Prostate gland (tissue), 2 donors: ENCODE data around the gene HOXB6. TPM values are rescaled to one million over a fixed set of nuclear protein-coding genes. Genes with fewer than 3 reads are reported as not detected.

Experiments
- DNase-seq: peaks from one replicate; pipeline ENCODE4 v3.0.0-alpha.2; 2019; ENCODE audit warnings: low spot score
- H3K27ac ChIP-seq, 2 donors: fragments of 200-600 bp; sonication (generic); 2 replicates each; pipeline ENCODE4 v1.5.1; 2017 to 2019
- H3K27me3 ChIP-seq: fragments of 200-600 bp; sonication (generic); replicated peaks from 2 replicates; pipeline ENCODE4 v1.5.1; 2019; ENCODE audit not compliant: insufficient read depth
- H3K36me3 ChIP-seq, 2 donors: fragments of 200-600 bp; sonication (generic); 1 replicate in 1 of 2; 2 replicates in 1 of 2; pipeline versions ENCODE4 v1.5.1 to v1.8.1; 2017 to 2019
- H3K4me1 ChIP-seq: fragments of 200-600 bp; sonication (generic); replicated peaks from 2 replicates; pipeline ENCODE4 v1.5.1; 2019
- H3K4me3 ChIP-seq, 2 donors: fragments of 200-600 bp; sonication (generic); 2 replicates each; pipeline ENCODE4 v1.5.1; 2017 to 2019
- H3K9me3 ChIP-seq: fragments of 200-600 bp; sonication (generic); 2 replicates; pipeline ENCODE4 v1.5.1; 2017
- POLR2A ChIP-seq: fragments of 450-650 bp; IDR thresholded peaks from one replicate; pipeline ENCODE4 v1.6.1; 2016; ENCODE audit warnings: antibody characterized with exemption, mild to moderate bottlenecking
- POLR2AphosphoS5 ChIP-seq: sonication (generic); formaldehyde crosslinking; IDR thresholded peaks from one replicate; pipeline ENCODE4 v1.6.1; 2017; ENCODE audit warnings: antibody characterized with exemption
- WGBS: methylation state at CpG from one replicate; pipeline ENCODE4 v1.1.5; 2018; 5-methylcytosine and 5-hydroxymethylcytosine counted together
- intact Hi-C: fragments of 100-400 bp; cut with DNase I; formaldehyde crosslinking; loops from one replicate; pipeline ENCODE4 v1.14.2; 2022
- total RNA-seq, 2 donors: library from RNA; depleted of rRNA; stranded (reverse); fragments of >200 nt; gene quantifications; one replicate each; pipeline ENCODE4 v1.1.0, GENCODE V29; 2016
- TF ChIP-seq, protein P1 (sequence below), 4 experiments: fragments of 200-600 bp in 2 of 4; fragments of 450-650 bp in 2 of 4; sonication (generic) in 2 of 4; IDR thresholded peaks; 1 replicate in 3 of 4; 2 replicates in 1 of 4; pipeline ENCODE4 v1.5.1; 2016 to 2019; ENCODE audit warnings: antibody characterized with exemption in 4 of 4, mild to moderate bottlenecking in 2 of 4, moderate library complexity in 2 of 4

The HOXB6 gene
- total RNA-seq, 2 donors from 2014 or later: 0.27 to 0.40 TPM

DNA sequence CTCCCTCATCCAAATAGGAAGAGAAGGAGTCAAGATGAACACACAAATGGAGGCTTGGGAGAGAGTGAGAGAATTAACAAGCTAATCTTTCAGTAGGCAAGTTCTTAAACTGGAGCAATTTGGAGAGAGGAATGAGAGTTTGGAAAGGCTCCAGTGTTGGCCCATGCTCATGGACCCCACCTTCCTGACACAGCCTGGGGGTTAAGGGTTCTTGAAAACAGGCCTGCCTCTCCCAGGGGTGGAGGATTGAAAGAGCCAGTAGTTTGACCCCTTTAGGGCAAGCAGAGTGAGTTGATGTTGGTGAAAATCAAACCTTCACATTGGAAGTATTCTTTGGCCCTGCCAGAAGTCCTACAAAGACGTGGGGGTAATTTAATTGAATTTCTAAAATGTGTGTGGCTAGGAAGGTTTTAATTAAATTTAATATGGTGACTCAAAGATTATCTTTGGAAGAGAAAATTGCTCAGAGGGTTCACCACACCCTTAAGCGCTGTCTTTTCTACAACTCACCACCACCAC, 20.5 kb downstream of the HOXB6 start:
- no peak overlapping the region for H3K27ac ChIP-seq
- H3K27me3 ChIP-seq: peaks cover 39% of the 10 kb centered on the region

GRCh38 chr17:48583708-48584222, 21.0 kb downstream of the HOXB6 start:
- Histone ChIP-seq H3K36me3 (no peaks in the 10 kb centered on the region), H3K9me3 (no peaks in the 10 kb centered on the region), H3K4me1 (peaks cover 4% of the 10 kb centered on the region), H3K27me3 (peaks cover 43% of the 10 kb centered on the region), H3K27ac (no peak overlapping the region), H3K4me3 (no peak overlapping the region)
- intact Hi-C loops: no loop called here
- TF ChIP-seq POLR2A (no peak), POLR2AphosphoS5 (no peak)
- TF ChIP-seq, protein P1, sequence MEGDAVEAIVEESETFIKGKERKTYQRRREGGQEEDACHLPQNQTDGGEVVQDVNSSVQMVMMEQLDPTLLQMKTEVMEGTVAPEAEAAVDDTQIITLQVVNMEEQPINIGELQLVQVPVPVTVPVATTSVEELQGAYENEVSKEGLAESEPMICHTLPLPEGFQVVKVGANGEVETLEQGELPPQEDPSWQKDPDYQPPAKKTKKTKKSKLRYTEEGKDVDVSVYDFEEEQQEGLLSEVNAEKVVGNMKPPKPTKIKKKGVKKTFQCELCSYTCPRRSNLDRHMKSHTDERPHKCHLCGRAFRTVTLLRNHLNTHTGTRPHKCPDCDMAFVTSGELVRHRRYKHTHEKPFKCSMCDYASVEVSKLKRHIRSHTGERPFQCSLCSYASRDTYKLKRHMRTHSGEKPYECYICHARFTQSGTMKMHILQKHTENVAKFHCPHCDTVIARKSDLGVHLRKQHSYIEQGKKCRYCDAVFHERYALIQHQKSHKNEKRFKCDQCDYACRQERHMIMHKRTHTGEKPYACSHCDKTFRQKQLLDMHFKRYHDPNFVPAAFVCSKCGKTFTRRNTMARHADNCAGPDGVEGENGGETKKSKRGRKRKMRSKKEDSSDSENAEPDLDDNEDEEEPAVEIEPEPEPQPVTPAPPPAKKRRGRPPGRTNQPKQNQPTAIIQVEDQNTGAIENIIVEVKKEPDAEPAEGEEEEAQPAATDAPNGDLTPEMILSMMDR (IDR thresholded peaks at IDR 0.05): no peak
- no peak for DNase-seq
- 75% methylated on average over 3 of the region's 3 CpGs for WGBS

More for the DNA sequence above, 20.5 kb downstream of the HOXB6 start:
- Histone ChIP-seq H3K9me3 (no peaks in the 10 kb centered on the region), H3K4me1 (peaks cover 4% of the 10 kb centered on the region), H3K4me3 (no peak overlapping the region), H3K36me3 (no peaks in the 10 kb centered on the region)
- WGBS: 44% methylated on average over 2 of the region's 2 CpGs
- DNase-seq: no peak
- TF ChIP-seq POLR2AphosphoS5: no peak
- TF ChIP-seq POLR2A: no peak
- TF ChIP-seq, protein P1 (IDR thresholded peaks at IDR 0.05): no peak
- intact Hi-C loops: no loop called here

- DNase-seq: no peak
- Histone ChIP-seq H3K27me3 (peaks cover 46% of the 10 kb centered on the region), H3K4me3 (no peak overlapping the region), H3K4me1 (peaks cover 4% of the 10 kb centered on the region), H3K9me3 (no peaks in the 10 kb centered on the region), H3K27ac (no peak overlapping the region), H3K36me3 (no peaks in the 10 kb centered on the region)
- TF ChIP-seq POLR2AphosphoS5 (no peak), POLR2A (no peak)
- TF ChIP-seq, protein P1 (IDR thresholded peaks at IDR 0.05): no peak
- intact Hi-C loops: no loop called here
- 75% methylated on average over 7 of the region's 7 CpGs for WGBS
Observed at GRCh38 chr17:48582750-48583069, 22.1 kb downstream of the HOXB6 start.

- no peak overlapping the region for H3K27ac ChIP-seq
- H3K4me1 ChIP-seq: no peaks in the 10 kb centered on the region
- H3K36me3 ChIP-seq: no peaks in the 10 kb centered on the region
- H3K27me3 ChIP-seq: peaks cover 66% of the 10 kb centered on the region
- intact Hi-C loops: no loop called here
- WGBS: 26% methylated on average over 26 of the region's 26 CpGs
- DNase-seq: no peak
- no peaks in the 10 kb centered on the region for H3K9me3 ChIP-seq
- TF ChIP-seq, protein P1 (IDR thresholded peaks at IDR 0.05): no peak
- no peak for TF ChIP-seq POLR2A
- no peak for TF ChIP-seq POLR2AphosphoS5
- H3K4me3 ChIP-seq: no peak overlapping the region
Observed at GRCh38 chr17:48579760-48580554, 24.8 kb downstream of the HOXB6 start.

DNA sequence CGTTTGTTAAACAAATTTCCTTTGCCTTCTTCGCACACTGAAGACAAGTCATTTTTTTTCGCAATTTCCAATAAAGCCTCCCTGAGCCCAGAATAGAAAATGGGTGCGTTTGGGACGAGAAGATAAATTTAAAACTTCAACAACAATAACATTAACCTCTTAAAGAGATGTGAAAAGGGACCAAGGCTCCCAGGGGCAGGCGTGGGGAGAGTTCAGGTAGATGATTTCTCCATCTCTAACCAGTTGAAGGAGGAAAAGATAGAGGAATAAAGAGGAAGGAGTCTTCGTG, 25.4 kb downstream of the HOXB6 start:
- 43% methylated on average over 7 of the region's 7 CpGs for WGBS
- intact Hi-C loops: no loop called here
- Histone ChIP-seq H3K9me3 (no peaks in the 10 kb centered on the region), H3K27me3 (peaks cover 69% of the 10 kb centered on the region), H3K27ac (no peak overlapping the region), H3K4me3 (no peak overlapping the region), H3K4me1 (no peaks in the 10 kb centered on the region), H3K36me3 (no peaks in the 10 kb centered on the region)
- no peak for TF ChIP-seq POLR2A
- TF ChIP-seq POLR2AphosphoS5: no peak
- TF ChIP-seq, protein P1 (IDR thresholded peaks at IDR 0.05): no peak
- DNase-seq: no peak
